IMR-90 (cell line): ENCODE data around the gene CSNK1G2. TPM values are rescaled to one million over a fixed set of nuclear protein-coding genes. Genes with fewer than 3 reads are reported as not detected.

ENCODE experiments used
- ATAC-seq: fragments of 200-7000 bp; cut with Tn5 transposase; 2 replicates; pipeline ENCODE4 v1.9.1; 2020; ENCODE audit warnings: low read depth, mild to moderate bottlenecking, moderate library complexity
- BruUV-seq: library from RNA; stranded (reverse); fragments of 400-500 nt; replicated peaks from 2 replicates; lab custom pipeline; 2021; lab: Mats Ljungman, UMichigan
- CTCF ChIA-PET: fragments of 300-600 bp; formaldehyde crosslinking; extraction: SDS; loops from one replicate; lab custom pipeline; 2021; ENCODE audit warnings: antibody characterized with exemption; lab: Yijun Ruan, JAX
- POLR2A ChIA-PET: fragments of 300-600 bp; sonication (Branson Sonifier 250); formaldehyde crosslinking; loops from one replicate; lab custom pipeline; 2022; ENCODE audit warnings: antibody characterized with exemption; ENCODE audit not compliant: unreplicated experiment; lab: Charles Lee
- DNase-seq: peaks from one replicate; pipeline ENCODE4 v3.0.0; 2013
- H2AFZ ChIP-seq: replicated peaks from 2 replicates; pipeline ENCODE3; 2013; ENCODE audit warnings: low read length, mild to moderate bottlenecking; ENCODE audit not compliant: poor library complexity
- H2AK5ac ChIP-seq: 2 replicates; pipeline ENCODE4 v1.6.1; 2013; ENCODE audit warnings: low read depth, low read length, inconsistent platforms
- H2AK9ac ChIP-seq: replicated peaks from 2 replicates; pipeline ENCODE3; 2013; ENCODE audit warnings: mild to moderate bottlenecking, low read depth, low read length, moderate library complexity; ENCODE audit not compliant: poor library complexity
- H2BK120ac ChIP-seq: 2 replicates; pipeline ENCODE4 v1.6.1; 2013; ENCODE audit warnings: low read depth, low read length, inconsistent platforms
- H2BK15ac ChIP-seq: 3 replicates; pipeline ENCODE4 v1.6.1; 2013; ENCODE audit warnings: low read depth, low read length, inconsistent platforms
- H2BK20ac ChIP-seq: 2 replicates; pipeline ENCODE4 v1.6.1; 2013; ENCODE audit warnings: low read depth, mild to moderate bottlenecking, inconsistent platforms, low read length, moderate library complexity
- H2BK5ac ChIP-seq: 2 replicates; pipeline ENCODE4 v1.6.1; 2013; ENCODE audit warnings: mild to moderate bottlenecking, low read depth, low read length, inconsistent platforms; ENCODE audit not compliant: poor library complexity, severe bottlenecking
- H3K14ac ChIP-seq: replicated peaks from 2 replicates; pipeline ENCODE4 v1.6.1; 2013; ENCODE audit warnings: low read depth, low read length, inconsistent platforms
- H3K18ac ChIP-seq: 2 replicates; pipeline ENCODE4 v1.6.1; 2013; ENCODE audit warnings: low read depth, low read length, control low read depth
- H3K23ac ChIP-seq: 2 replicates; pipeline ENCODE4 v1.6.1; 2013; ENCODE audit warnings: low read depth, low read length, inconsistent platforms
- H3K27ac ChIP-seq: 2 replicates; pipeline ENCODE4 v1.5.1; 2013; ENCODE audit warnings: mild to moderate bottlenecking, control low read depth, low read length; ENCODE audit not compliant: insufficient read depth
- H3K27me3 ChIP-seq: 2 replicates; pipeline ENCODE4 v1.6.1; 2013; ENCODE audit warnings: low read length; ENCODE audit not compliant: control insufficient read depth, insufficient read depth
- H3K36me3 ChIP-seq: 2 replicates; pipeline ENCODE4 v1.6.1; 2013; ENCODE audit warnings: low read length, mixed read lengths; ENCODE audit not compliant: control insufficient read depth, insufficient read depth
- H3K4ac ChIP-seq: 2 replicates; pipeline ENCODE4 v1.6.1; 2013; ENCODE audit warnings: low read depth, low read length, inconsistent platforms
- H3K4me1 ChIP-seq: 2 replicates; pipeline ENCODE4 v1.6.1; 2013; ENCODE audit warnings: low read length, mixed read lengths; ENCODE audit not compliant: control insufficient read depth, insufficient read depth
- H3K4me2 ChIP-seq: 2 replicates; pipeline ENCODE4 v1.6.1; 2013; ENCODE audit warnings: low read depth, mild to moderate bottlenecking, control low read depth, low read length, moderate library complexity
- H3K4me3 ChIP-seq: 2 replicates; pipeline ENCODE4 v1.5.1; 2013; ENCODE audit warnings: low read depth, mild to moderate bottlenecking, control low read depth, low read length, moderate library complexity; ENCODE audit not compliant: insufficient read depth
- H3K56ac ChIP-seq: 2 replicates; pipeline ENCODE4 v1.6.1; 2013; ENCODE audit warnings: low read length, inconsistent platforms; ENCODE audit not compliant: insufficient read depth; ENCODE audit errors: extremely low read depth
- H3K79me1 ChIP-seq, 2 experiments: 2 replicates each; pipeline ENCODE4 v1.6.1; 2013; ENCODE audit warnings: low read length in 2 of 2, inconsistent platforms in 1 of 2, low read depth in 1 of 2
- H3K9ac ChIP-seq: 2 replicates; pipeline ENCODE4 v1.6.1; 2013; ENCODE audit warnings: low read depth, low read length, control low read depth
- H3K9me1 ChIP-seq: 2 replicates; pipeline ENCODE4 v1.6.1; 2013; ENCODE audit warnings: low read length, inconsistent platforms; ENCODE audit not compliant: insufficient read depth
- H3K9me3 ChIP-seq: 2 replicates; pipeline ENCODE4 v1.6.1; 2013; ENCODE audit warnings: low read length; ENCODE audit not compliant: control insufficient read depth, insufficient read depth
- H4K20me1 ChIP-seq: 2 replicates; pipeline ENCODE4 v1.6.1; 2013; ENCODE audit warnings: low read length, inconsistent platforms; ENCODE audit not compliant: insufficient read depth
- H4K5ac ChIP-seq: 2 replicates; pipeline ENCODE4 v1.6.1; 2013; ENCODE audit warnings: mild to moderate bottlenecking, low read depth, low read length, control low read depth
- H4K8ac ChIP-seq, 2 experiments: 2 replicates each; pipeline ENCODE4 v1.6.1; 2013; ENCODE audit warnings: low read depth in 2 of 2, low read length in 2 of 2, control low read depth in 1 of 2, inconsistent platforms in 1 of 2
- H4K91ac ChIP-seq: 2 replicates; pipeline ENCODE4 v1.6.1; 2013; ENCODE audit warnings: low read depth, low read length, inconsistent platforms; ENCODE audit not compliant: insufficient read depth
- BHLHE40 ChIP-seq: fragments of 150-350 bp; IDR thresholded peaks from 2 replicates; pipeline ENCODE4 v1.6.1; 2016; ENCODE audit warnings: mild to moderate bottlenecking, low read depth, low read length
- CEBPB ChIP-seq: IDR thresholded peaks from 2 replicates; pipeline ENCODE4 v1.6.1; 2012; ENCODE audit warnings: low read depth, low read length, improper control_type of control experiment
- CHD1 ChIP-seq: IDR thresholded peaks from 2 replicates; pipeline ENCODE4 v1.6.1; 2012; ENCODE audit warnings: low read depth, low read length, improper control_type of control experiment
- FOS ChIP-seq: fragments of 150-350 bp; IDR thresholded peaks from 2 replicates; pipeline ENCODE4 v1.6.1; 2016; ENCODE audit warnings: low read depth, low read length
- MAFK ChIP-seq: IDR thresholded peaks from 2 replicates; pipeline ENCODE4 v1.6.1; 2012; ENCODE audit warnings: low read depth, low read length, improper control_type of control experiment
- MAZ ChIP-seq: IDR thresholded peaks from 2 replicates; pipeline ENCODE4 v1.6.1; 2012; ENCODE audit warnings: low read depth, mild to moderate bottlenecking, low read length, improper control_type of control experiment, moderate library complexity, borderline replicate concordance
- MXI1 ChIP-seq: IDR thresholded peaks from 2 replicates; pipeline ENCODE4 v1.6.1; 2012; ENCODE audit warnings: low read depth, mild to moderate bottlenecking, low read length, moderate library complexity, borderline replicate concordance
- NFE2L2 ChIP-seq: fragments of 150-350 bp; IDR thresholded peaks from 2 replicates; pipeline ENCODE4 v1.6.1; 2016; ENCODE audit warnings: low read depth, mild to moderate bottlenecking, low read length
- POLR2A ChIP-seq: IDR thresholded peaks from 2 replicates; pipeline ENCODE4 v1.6.1; 2012; ENCODE audit warnings: mild to moderate bottlenecking, low read depth, low read length
- RAD21 ChIP-seq: IDR thresholded peaks from 2 replicates; pipeline ENCODE4 v1.6.1; 2012; ENCODE audit warnings: low read length, improper control_type of control experiment
- RCOR1 ChIP-seq: IDR thresholded peaks from 2 replicates; pipeline ENCODE4 v1.6.1; 2012; ENCODE audit warnings: mild to moderate bottlenecking, low read length, improper control_type of control experiment; ENCODE audit not compliant: insufficient replicate concordance
- RFX5 ChIP-seq: IDR thresholded peaks from 2 replicates; pipeline ENCODE4 v1.8.0; 2012; ENCODE audit warnings: low read depth, mild to moderate bottlenecking, low read length, moderate library complexity
- SMC3 ChIP-seq: fragments of 150-350 bp; IDR thresholded peaks from 2 replicates; pipeline ENCODE4 v1.6.1; 2016; ENCODE audit warnings: low read depth, mild to moderate bottlenecking, antibody characterized with exemption, low read length, moderate library complexity
- USF2 ChIP-seq: fragments of 150-350 bp; IDR thresholded peaks from 2 replicates; pipeline ENCODE4 v1.6.1; 2017; ENCODE audit warnings: mild to moderate bottlenecking, antibody characterized with exemption, low read length, low read depth
- WGBS, 2 experiments: methylation state at CpG; one replicate each; pipeline versions ENCODE4 v1.1.5 to v1.1.7; 2013; ENCODE audit warnings: missing lambda C conversion rate in 2 of 2; ENCODE audit not compliant: insufficient read length in 1 of 2; ENCODE audit errors: extremely low coverage in 2 of 2; 5-methylcytosine and 5-hydroxymethylcytosine counted together
- dilution Hi-C: fragments of 300-500 bp; cut with HindIII; formaldehyde crosslinking; loops from one replicate; pipeline ENCODE4 v1.14.3; 2018; ENCODE audit warnings: low sequenced_read_pairs; ENCODE audit not compliant: unreplicated experiment
- in situ Hi-C: fragments of 300-500 bp; cut with MboI; formaldehyde crosslinking; loops from 3 replicates; pipeline ENCODE4 v1.14.3; 2019; ENCODE audit warnings: low sequenced_read_pairs, inconsistent platforms, mixed read lengths
- intact Hi-C: fragments of 100-400 bp; cut with micrococcal nuclease; formaldehyde crosslinking; loops from 2 replicates; pipeline ENCODE4 v1.10.0; 2022
- polyA plus RNA-seq, 3 experiments: library from polyadenylated mRNA; depleted of rRNA; stranded (reverse); fragments of >200 nt; gene quantifications; 2 replicates each; pipeline ENCODE4 v1.2.3, GENCODE V29; 2012; ENCODE audit warnings: low replicate concordance in 1 of 3
- total RNA-seq: library from RNA; depleted of rRNA; stranded (reverse); fragments of >200 nt; gene quantifications from 2 replicates; pipeline ENCODE4 v1.2.3, GENCODE V29; 2012
- TF ChIP-seq, protein P1 (sequence below): fragments of 150-350 bp; IDR thresholded peaks from 2 replicates; pipeline ENCODE4 v1.6.1; 2016; ENCODE audit warnings: low read depth, mild to moderate bottlenecking, low read length, moderate library complexity, borderline replicate concordance
- TF ChIP-seq, protein P2 (sequence below): conservative IDR thresholded peaks from 2 replicates; pipeline ENCODE4 v1.5.1; 2012; ENCODE audit warnings: mild to moderate bottlenecking, low read depth, low read length, improper control_type of control experiment

The CSNK1G2 gene
- total and polyA plus RNA-seq, 2 of the 4 experiments (the other 2 are of a cell fraction), result 38.0 to 96.3 TPM

DNA sequence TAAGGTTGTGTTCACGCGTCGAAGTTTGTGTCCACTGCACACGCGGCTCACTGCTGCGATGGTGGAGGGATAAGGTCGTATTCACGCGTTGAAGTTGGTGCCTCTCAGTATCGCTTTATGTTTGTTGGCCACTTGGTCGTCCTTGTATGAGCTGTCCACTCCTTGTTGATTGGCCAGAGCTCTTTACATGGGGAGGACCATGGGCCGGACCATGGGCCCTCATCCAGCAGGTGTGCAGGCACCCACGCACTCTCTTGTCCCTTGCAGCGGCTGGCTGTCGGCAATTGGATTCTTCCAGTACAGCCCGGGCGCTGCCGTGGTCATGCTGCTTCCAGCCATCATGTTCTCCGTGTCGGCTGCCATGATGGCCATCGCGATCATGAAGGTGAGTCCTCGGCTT, 18.2 kb upstream of the CSNK1G2 start:
- dilution Hi-C loops (no loop called here), in situ Hi-C loops (no loop called here), intact Hi-C loops (no loop called here)
- ATAC-seq (no peak), DNase-seq (no peak)
- Histone ChIP-seq H2AK9ac (peak overlapping the region; percentile 52), H3K56ac (no peak overlapping the region), H4K5ac (no peak overlapping the region), H2BK20ac (no peak overlapping the region), H3K27ac (no peak overlapping the region), H3K9me1 (no peaks in the 10 kb centered on the region), H3K27me3 (no peaks in the 10 kb centered on the region), H2AK5ac (no peak overlapping the region), H3K4ac (no peak overlapping the region), H3K9ac (no peak overlapping the region), H3K36me3 (peaks cover 60% of the 10 kb centered on the region), H4K8ac (no peak overlapping the region), H3K4me1 (no peaks in the 10 kb centered on the region), H2BK15ac (no peak overlapping the region), H3K9me3 (no peaks in the 10 kb centered on the region), H2BK5ac (no peak overlapping the region), H3K18ac (no peak overlapping the region), H3K23ac (no peak overlapping the region), H3K14ac (no peak overlapping the region), H3K4me2 (no peak overlapping the region), H2AFZ (no peak overlapping the region), H3K79me1 (no peaks in the 10 kb centered on the region), H3K4me3 (no peak overlapping the region), H2BK120ac (no peak overlapping the region), H4K20me1 (0 out of 2 replicates have a peak, but pooled peaks cover 9% of the 10 kb centered on the region), H4K91ac (no peak overlapping the region)
- CTCF ChIA-PET, result no interaction called here
- no TSS peak for BruUV-seq
- POLR2A ChIA-PET, result no interaction called here
- 95% methylated on average over 20 of the region's 23 CpGs; no CpG with 5 or more reads in 1 of the 2 experiments for WGBS, 2 experiments
- TF ChIP-seq USF2 (no peak), FOS (no peak), MAZ (no peak), RAD21 (no peak), SMC3 (no peak), POLR2A (no peak), BHLHE40 (no peak), MXI1 (no peak), RCOR1 (no peak), NFE2L2 (no peak), CHD1 (no peak), CEBPB (no peak), RFX5 (no peak), MAFK (no peak)
- TF ChIP-seq, protein P1, sequence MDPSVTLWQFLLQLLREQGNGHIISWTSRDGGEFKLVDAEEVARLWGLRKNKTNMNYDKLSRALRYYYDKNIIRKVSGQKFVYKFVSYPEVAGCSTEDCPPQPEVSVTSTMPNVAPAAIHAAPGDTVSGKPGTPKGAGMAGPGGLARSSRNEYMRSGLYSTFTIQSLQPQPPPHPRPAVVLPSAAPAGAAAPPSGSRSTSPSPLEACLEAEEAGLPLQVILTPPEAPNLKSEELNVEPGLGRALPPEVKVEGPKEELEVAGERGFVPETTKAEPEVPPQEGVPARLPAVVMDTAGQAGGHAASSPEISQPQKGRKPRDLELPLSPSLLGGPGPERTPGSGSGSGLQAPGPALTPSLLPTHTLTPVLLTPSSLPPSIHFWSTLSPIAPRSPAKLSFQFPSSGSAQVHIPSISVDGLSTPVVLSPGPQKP, result no peak
- TF ChIP-seq, protein P2, sequence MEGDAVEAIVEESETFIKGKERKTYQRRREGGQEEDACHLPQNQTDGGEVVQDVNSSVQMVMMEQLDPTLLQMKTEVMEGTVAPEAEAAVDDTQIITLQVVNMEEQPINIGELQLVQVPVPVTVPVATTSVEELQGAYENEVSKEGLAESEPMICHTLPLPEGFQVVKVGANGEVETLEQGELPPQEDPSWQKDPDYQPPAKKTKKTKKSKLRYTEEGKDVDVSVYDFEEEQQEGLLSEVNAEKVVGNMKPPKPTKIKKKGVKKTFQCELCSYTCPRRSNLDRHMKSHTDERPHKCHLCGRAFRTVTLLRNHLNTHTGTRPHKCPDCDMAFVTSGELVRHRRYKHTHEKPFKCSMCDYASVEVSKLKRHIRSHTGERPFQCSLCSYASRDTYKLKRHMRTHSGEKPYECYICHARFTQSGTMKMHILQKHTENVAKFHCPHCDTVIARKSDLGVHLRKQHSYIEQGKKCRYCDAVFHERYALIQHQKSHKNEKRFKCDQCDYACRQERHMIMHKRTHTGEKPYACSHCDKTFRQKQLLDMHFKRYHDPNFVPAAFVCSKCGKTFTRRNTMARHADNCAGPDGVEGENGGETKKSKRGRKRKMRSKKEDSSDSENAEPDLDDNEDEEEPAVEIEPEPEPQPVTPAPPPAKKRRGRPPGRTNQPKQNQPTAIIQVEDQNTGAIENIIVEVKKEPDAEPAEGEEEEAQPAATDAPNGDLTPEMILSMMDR, result no peak
